ENCODE measurements around the gene NTRK2. TPM values are rescaled to one million over a fixed set of nuclear protein-coding genes. Genes with fewer than 3 reads are reported as not detected.

NTRK2 gene
- total RNA-seq, 2 experiments from 2014 or later = 0.12 to 2.9 TPM

GRCh38 chr9:85007748-85008147, 338.2 kb downstream of the NTRK2 start:
- H3K4me1 Mint-ChIP-seq = no peaks in the 10 kb centered on the region
- CTCF ChIA-PET = no interaction called here
- H3K27ac Mint-ChIP-seq = no peak overlapping the region
- H3K36me3 Mint-ChIP-seq = no peaks in the 10 kb centered on the region
- H3K9me3 Mint-ChIP-seq (ENCODE audit: low read depth) = no peaks in the 10 kb centered on the region
- no peak for DNase-seq
- no peak for ATAC-seq
- H3K4me3 Mint-ChIP-seq = no peak overlapping the region
- no peaks in the 10 kb centered on the region for H3K27me3 Mint-ChIP-seq

- Mint-ChIP-seq H3K4me3 (no peak overlapping the region), H3K36me3 (no peaks in the 10 kb centered on the region), H3K27me3 (no peaks in the 10 kb centered on the region), H3K4me1 (no peaks in the 10 kb centered on the region), H3K27ac (no peak overlapping the region), H3K9me3 (ENCODE audit: low read depth) (no peaks in the 10 kb centered on the region)
- CTCF ChIA-PET = no interaction called here
- ATAC-seq = no peak
- DNase-seq = no peak
Observed at GRCh38 chr9:85008215-85008614, 338.7 kb downstream of the NTRK2 start.

- Mint-ChIP-seq H3K27me3 (no peaks in the 10 kb centered on the region), H3K4me3 (no peak overlapping the region), H3K27ac (no peak overlapping the region), H3K36me3 (no peaks in the 10 kb centered on the region), H3K9me3 (ENCODE audit: low read depth) (no peaks in the 10 kb centered on the region), H3K4me1 (no peaks in the 10 kb centered on the region)
- ATAC-seq (no peak), DNase-seq (no peak)
- CTCF ChIA-PET = interaction anchor here (0.8 kb wide), 1 partner anchor 612 kb away, joined by 3 read pairs; no protein-coding TSS in a partner anchor
Observed at GRCh38 chr9:85009251-85009650, 339.7 kb downstream of the NTRK2 start.

- no peak for ATAC-seq
- Mint-ChIP-seq H3K4me1 (no peaks in the 10 kb centered on the region), H3K4me3 (no peak overlapping the region), H3K27ac (no peak overlapping the region), H3K9me3 (ENCODE audit: low read depth) (no peaks in the 10 kb centered on the region), H3K36me3 (no peaks in the 10 kb centered on the region), H3K27me3 (no peaks in the 10 kb centered on the region)
- CTCF ChIA-PET = no interaction called here
- no peak for DNase-seq
Observed at GRCh38 chr9:85013703-85014102, 344.2 kb downstream of the NTRK2 start.

GRCh38 chr9:85014292-85014691, 344.8 kb downstream of the NTRK2 start:
- CTCF ChIA-PET = no interaction called here
- ATAC-seq (no peak), DNase-seq (no peak)
- H3K36me3 Mint-ChIP-seq = no peaks in the 10 kb centered on the region
- H3K27me3 Mint-ChIP-seq = no peaks in the 10 kb centered on the region
- no peak overlapping the region for H3K27ac Mint-ChIP-seq
- H3K4me3 Mint-ChIP-seq = no peak overlapping the region
- no peaks in the 10 kb centered on the region for H3K9me3 Mint-ChIP-seq (ENCODE audit: low read depth)
- H3K4me1 Mint-ChIP-seq = no peaks in the 10 kb centered on the region

GRCh38 chr9:85016384-85017006, 347.0 kb downstream of the NTRK2 start:
- DNase-seq (no peak), ATAC-seq (no peak)
- Mint-ChIP-seq H3K27ac (no peak overlapping the region), H3K36me3 (no peaks in the 10 kb centered on the region), H3K4me1 (no peaks in the 10 kb centered on the region), H3K4me3 (no peak overlapping the region), H3K27me3 (no peaks in the 10 kb centered on the region), H3K9me3 (ENCODE audit: low read depth) (no peaks in the 10 kb centered on the region)
- CTCF ChIA-PET = no interaction called here

GRCh38 chr9:85020791-85021190, 351.3 kb downstream of the NTRK2 start:
- DNase-seq (no peak), ATAC-seq (no peak)
- Mint-ChIP-seq H3K9me3 (ENCODE audit: low read depth) (no peaks in the 10 kb centered on the region), H3K27me3 (no peaks in the 10 kb centered on the region), H3K27ac (no peak overlapping the region), H3K4me3 (no peak overlapping the region), H3K4me1 (no peaks in the 10 kb centered on the region), H3K36me3 (no peaks in the 10 kb centered on the region)
- CTCF ChIA-PET = no interaction called here

- H3K4me3 Mint-ChIP-seq = no peak overlapping the region
- no peaks in the 10 kb centered on the region for H3K4me1 Mint-ChIP-seq
- no peaks in the 10 kb centered on the region for H3K27me3 Mint-ChIP-seq
- ATAC-seq (no peak), DNase-seq (no peak)
- no peak overlapping the region for H3K27ac Mint-ChIP-seq
- no peaks in the 10 kb centered on the region for H3K9me3 Mint-ChIP-seq (ENCODE audit: low read depth)
- no peaks in the 10 kb centered on the region for H3K36me3 Mint-ChIP-seq
- CTCF ChIA-PET = no interaction called here
Observed at GRCh38 chr9:85021686-85022085, 352.2 kb downstream of the NTRK2 start.

- no peak for DNase-seq
- no peaks in the 10 kb centered on the region for H3K36me3 Mint-ChIP-seq
- H3K27me3 Mint-ChIP-seq = no peaks in the 10 kb centered on the region
- no peak for ATAC-seq
- H3K9me3 Mint-ChIP-seq (ENCODE audit: low read depth) = no peaks in the 10 kb centered on the region
- no peaks in the 10 kb centered on the region for H3K4me1 Mint-ChIP-seq
- CTCF ChIA-PET = no interaction called here
- no peak overlapping the region for H3K27ac Mint-ChIP-seq
- H3K4me3 Mint-ChIP-seq = no peak overlapping the region
Observed at GRCh38 chr9:85024374-85024773, 354.8 kb downstream of the NTRK2 start.

GRCh38 chr9:85025638-85026037, 356.1 kb downstream of the NTRK2 start:
- CTCF ChIA-PET = no interaction called here

GRCh38 chr9:85027870-85028269, 358.3 kb downstream of the NTRK2 start:
- Mint-ChIP-seq H3K4me1 (no peaks in the 10 kb centered on the region), H3K27ac (no peak overlapping the region), H3K9me3 (ENCODE audit: low read depth) (no peaks in the 10 kb centered on the region), H3K36me3 (no peaks in the 10 kb centered on the region), H3K27me3 (no peaks in the 10 kb centered on the region), H3K4me3 (no peak overlapping the region)
- DNase-seq = no peak
- ATAC-seq = no peak
- CTCF ChIA-PET = no interaction called here

More at GRCh38 chr9:85025638-85026037, 356.1 kb downstream of the NTRK2 start:
- H3K4me3 Mint-ChIP-seq = no peak overlapping the region
- no peaks in the 10 kb centered on the region for H3K4me1 Mint-ChIP-seq
- ATAC-seq (no peak), DNase-seq (no peak)
- no peak overlapping the region for H3K27ac Mint-ChIP-seq
- H3K36me3 Mint-ChIP-seq = no peaks in the 10 kb centered on the region
- H3K27me3 Mint-ChIP-seq = no peaks in the 10 kb centered on the region
- no peaks in the 10 kb centered on the region for H3K9me3 Mint-ChIP-seq (ENCODE audit: low read depth)

GRCh38 chr9:85030316-85030715, 360.8 kb downstream of the NTRK2 start:
- no peaks in the 10 kb centered on the region for H3K4me1 Mint-ChIP-seq
- H3K27ac Mint-ChIP-seq = no peak overlapping the region
- no peaks in the 10 kb centered on the region for H3K27me3 Mint-ChIP-seq
- DNase-seq = no peak
- H3K9me3 Mint-ChIP-seq (ENCODE audit: low read depth) = no peaks in the 10 kb centered on the region
- ATAC-seq = no peak
- H3K4me3 Mint-ChIP-seq = no peak overlapping the region
- CTCF ChIA-PET = no interaction called here
- no peaks in the 10 kb centered on the region for H3K36me3 Mint-ChIP-seq

GRCh38 chr9:85036496-85036895, 367.0 kb downstream of the NTRK2 start:
- Mint-ChIP-seq H3K9me3 (ENCODE audit: low read depth) (no peaks in the 10 kb centered on the region), H3K36me3 (no peaks in the 10 kb centered on the region), H3K4me1 (no peaks in the 10 kb centered on the region), H3K27ac (no peak overlapping the region), H3K4me3 (no peak overlapping the region), H3K27me3 (no peaks in the 10 kb centered on the region)
- DNase-seq = no peak
- no peak for ATAC-seq
- CTCF ChIA-PET = no interaction called here

GRCh38 chr9:85038061-85038460, 368.5 kb downstream of the NTRK2 start:
- no peaks in the 10 kb centered on the region for H3K27me3 Mint-ChIP-seq
- no peaks in the 10 kb centered on the region for H3K9me3 Mint-ChIP-seq (ENCODE audit: low read depth)
- no peak for ATAC-seq
- H3K27ac Mint-ChIP-seq = no peak overlapping the region
- H3K4me3 Mint-ChIP-seq = no peak overlapping the region
- no peaks in the 10 kb centered on the region for H3K4me1 Mint-ChIP-seq
- CTCF ChIA-PET = no interaction called here
- no peaks in the 10 kb centered on the region for H3K36me3 Mint-ChIP-seq
- DNase-seq = no peak

All from activated CD8-positive, alpha-beta memory T cell treated with anti-CD3 and anti-CD28 coated beads, Interleukin-2, amount 10 ng/mL, durations not matched to agents 7 days and 5 days (primary cell).